PC-9 (cell line): ENCODE measurements around the gene KCNC1. TPM values are rescaled to one million over a fixed set of nuclear protein-coding genes. Genes with fewer than 3 reads are reported as not detected.

Source experiments
- BruUV-seq: library from RNA; stranded (reverse); fragments of 400-500 nt; replicated peaks from 2 replicates; lab custom pipeline; 2021; lab: Mats Ljungman, UMichigan
- CTCF ChIA-PET: fragments of 300-600 bp; sonication (Branson Sonifier 250); formaldehyde crosslinking; loops from one replicate; lab custom pipeline; 2022; ENCODE audit warnings: antibody characterized with exemption; lab: Charles Lee
- POLR2A ChIA-PET: fragments of 300-600 bp; sonication (Branson Sonifier 250); formaldehyde crosslinking; loops from one replicate; lab custom pipeline; 2022; ENCODE audit warnings: antibody characterized with exemption; ENCODE audit not compliant: unreplicated experiment; lab: Charles Lee
- DNase-seq, 2 experiments: peaks; one replicate each; pipeline versions ENCODE4 v3.0.0 to v3.0.0-alpha.2; 2015 to 2022; ENCODE audit warnings: mixed read lengths in 1 of 2
- H2AFZ ChIP-seq: fragments of 200-600 bp; sonication (generic); 2 replicates; pipeline ENCODE4 v1.8.1; 2017; ENCODE audit warnings: antibody characterized with exemption
- H3F3A ChIP-seq: fragments of 200-600 bp; sonication (generic); 2 replicates; pipeline ENCODE4 v1.8.1; 2017; ENCODE audit warnings: antibody characterized with exemption, mild to moderate bottlenecking, low read depth; ENCODE audit not compliant: insufficient read depth
- H3K27ac ChIP-seq: fragments of 200-600 bp; sonication (generic); 2 replicates; pipeline ENCODE4 v1.6.1; 2016; ENCODE audit warnings: mixed run types
- H3K27me3 ChIP-seq: fragments of 200-600 bp; sonication (generic); 2 replicates; pipeline ENCODE4 v1.6.1; 2016; ENCODE audit warnings: low read depth, mixed run types; ENCODE audit not compliant: insufficient read depth
- H3K36me3 ChIP-seq: fragments of 200-600 bp; sonication (generic); 2 replicates; pipeline ENCODE4 v1.6.1; 2016; ENCODE audit warnings: low read depth, mixed run types
- H3K4me1 ChIP-seq: fragments of 200-600 bp; sonication (generic); replicated peaks from 2 replicates; pipeline ENCODE4 v1.6.1; 2016; ENCODE audit warnings: mixed run types; ENCODE audit not compliant: insufficient read depth
- H3K4me2 ChIP-seq: fragments of 200-600 bp; sonication (generic); 2 replicates; pipeline ENCODE4 v1.6.1; 2017; ENCODE audit warnings: mixed run types
- H3K4me3 ChIP-seq: fragments of 200-600 bp; sonication (generic); 2 replicates; pipeline ENCODE4 v1.6.1; 2016; ENCODE audit warnings: mixed run types
- H3K79me2 ChIP-seq: fragments of 200-600 bp; sonication (generic); 2 replicates; pipeline ENCODE4 v1.6.1; 2017; ENCODE audit warnings: low read depth, mixed run types
- H3K9me2 ChIP-seq: fragments of 200-600 bp; sonication (generic); 2 replicates; pipeline ENCODE4 v1.8.1; 2017; ENCODE audit warnings: mild to moderate bottlenecking; ENCODE audit not compliant: insufficient read depth
- H3K9me3 ChIP-seq: fragments of 200-600 bp; sonication (generic); 2 replicates; pipeline ENCODE4 v1.8.1; 2016; ENCODE audit warnings: low read depth; ENCODE audit not compliant: insufficient read depth
- H4K20me1 ChIP-seq: fragments of 200-600 bp; sonication (generic); 2 replicates; pipeline ENCODE4 v1.8.1; 2017; ENCODE audit not compliant: insufficient read depth
- CTCF ChIP-seq: fragments of 200-600 bp; sonication (generic); conservative IDR thresholded peaks from 2 replicates; pipeline ENCODE4 v1.6.1; 2017; ENCODE audit warnings: mixed run types, antibody characterized with exemption, mild to moderate bottlenecking, moderate library complexity
- EZH2 ChIP-seq: fragments of 200-600 bp; sonication (generic); IDR thresholded peaks from 2 replicates; pipeline ENCODE4 v1.8.0; 2017; ENCODE audit warnings: antibody characterized with exemption, low read depth
- intact Hi-C: fragments of 100-400 bp; cut with micrococcal nuclease; formaldehyde crosslinking; loops from one replicate; pipeline ENCODE4 v1.10.0; 2022; ENCODE audit not compliant: unreplicated experiment
- total RNA-seq: library from RNA; stranded (reverse); gene quantifications from 2 replicates; pipeline ENCODE4 v1.2.3, GENCODE V29; 2021

KCNC1 gene
- total RNA-seq, 1 experiment from 2014 or later: not detected

GRCh38 chr11:17822401-17822781 lies 87.8 kb downstream of the KCNC1 start:
- no peaks in the 10 kb centered on the region for H3K79me2 ChIP-seq
- no peaks in the 10 kb centered on the region for H3K4me1 ChIP-seq
- DNase-seq: no peak
- no TSS peak for BruUV-seq
- H3K9me2 ChIP-seq: no peaks in the 10 kb centered on the region
- no peak overlapping the region for H2AFZ ChIP-seq
- H3K4me3 ChIP-seq: no peak overlapping the region
- no peaks in the 10 kb centered on the region for H3K9me3 ChIP-seq
- no peaks in the 10 kb centered on the region for H4K20me1 ChIP-seq
- H3K36me3 ChIP-seq: no peaks in the 10 kb centered on the region
- H3K27me3 ChIP-seq: no peaks in the 10 kb centered on the region
- TF ChIP-seq CTCF: no peak
- TF ChIP-seq EZH2: no peak
- no peak overlapping the region for H3K4me2 ChIP-seq
- ChIA-PET POLR2A (no interaction called here), CTCF (no interaction called here)
- no peak overlapping the region for H3K27ac ChIP-seq
- H3F3A ChIP-seq: no peaks in the 10 kb centered on the region
- intact Hi-C loops: no loop called here

- POLR2A ChIA-PET: interaction anchor here (0.6 kb wide), 1 partner anchor 24 kb away, joined by 3 read pairs; no protein-coding TSS in a partner anchor
- CTCF ChIA-PET: interaction anchor here (0.7 to 1.0 kb wide), 2 partner anchors 40 to 96 kb away, joined by 3 read pairs; no protein-coding TSS in a partner anchor
- Histone ChIP-seq H2AFZ (no peak overlapping the region), H3K4me2 (no peak overlapping the region), H3K27ac (no peak overlapping the region), H3K9me2 (no peaks in the 10 kb centered on the region), H3K36me3 (no peaks in the 10 kb centered on the region), H3K4me3 (no peak overlapping the region), H4K20me1 (no peaks in the 10 kb centered on the region), H3K4me1 (no peaks in the 10 kb centered on the region), H3K27me3 (no peaks in the 10 kb centered on the region), H3F3A (no peaks in the 10 kb centered on the region), H3K9me3 (no peaks in the 10 kb centered on the region), H3K79me2 (no peaks in the 10 kb centered on the region)
- DNase-seq: no peak
- intact Hi-C loops: loop anchor here (1.0 to 2.0 kb wide), 2 partner anchors 67 to 96 kb away; no protein-coding TSS in a partner anchor
- no TSS peak for BruUV-seq
- TF ChIP-seq CTCF (no peak; the same call in 1 of the 2 replicates), EZH2 (no peak)
Observed at GRCh38 chr11:17827006-17827405, 92.4 kb downstream of the KCNC1 start.

DNA sequence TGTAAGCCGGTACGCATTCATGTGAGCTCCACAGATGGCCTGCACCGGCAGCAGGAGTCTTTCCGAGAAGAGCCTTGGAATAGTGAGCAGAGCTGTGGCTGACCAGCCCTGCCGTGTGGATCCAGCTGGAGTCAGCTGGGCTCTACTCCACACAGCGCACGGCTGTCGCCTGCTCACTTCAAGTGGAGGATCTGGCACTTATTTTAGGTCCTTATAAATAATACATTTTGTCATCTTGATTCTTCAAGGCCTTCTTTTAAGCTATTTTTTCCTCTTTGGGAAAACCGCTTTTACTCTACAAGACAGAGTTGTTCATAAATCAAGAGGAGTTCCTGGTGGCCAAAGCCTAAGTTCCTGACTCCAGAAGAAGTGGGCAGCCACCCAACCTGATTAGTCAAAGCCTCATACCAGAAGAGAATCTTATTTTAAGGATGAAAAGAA lies 93.8 kb downstream of the KCNC1 start:
- no TSS peak for BruUV-seq
- Histone ChIP-seq H3K36me3 (no peaks in the 10 kb centered on the region), H3K79me2 (no peaks in the 10 kb centered on the region), H3K4me3 (no peak overlapping the region), H3K27ac (no peak overlapping the region), H3F3A (no peaks in the 10 kb centered on the region), H4K20me1 (no peaks in the 10 kb centered on the region), H3K9me3 (no peaks in the 10 kb centered on the region), H3K4me1 (no peaks in the 10 kb centered on the region), H3K9me2 (no peaks in the 10 kb centered on the region), H3K4me2 (no peak overlapping the region), H2AFZ (no peak overlapping the region), H3K27me3 (no peaks in the 10 kb centered on the region)
- intact Hi-C loops: no loop called here
- CTCF ChIA-PET: no interaction called here
- POLR2A ChIA-PET: no interaction called here
- no peak for TF ChIP-seq EZH2
- TF ChIP-seq CTCF: no peak
- DNase-seq: no peak
